GM10248 (cell line): Measurements from ENCODE around the gene TRPM2.
"Not testable (repeated sequence)": the region's sequence is repeated elsewhere in the genome, so short reads cannot be mapped to it uniquely, and the experiment has no call there.

Experiments used
- CTCF ChIA-PET: fragments of 300-600 bp; sonication (Branson Sonifier 250); formaldehyde crosslinking; extraction: SDS; loops from one replicate; lab custom pipeline; 2021; ENCODE audit warnings: antibody characterized with exemption; lab: Yijun Ruan, JAX
- POLR2A ChIA-PET: fragments of 350-650 bp; sonication (Branson Sonifier 250); formaldehyde crosslinking; extraction: SDS; loops from one replicate; lab custom pipeline; 2020; ENCODE audit warnings: antibody characterized with exemption; lab: Yijun Ruan, JAX
- DNase-seq: peaks from one replicate; pipeline ENCODE4 v3.0.0; 2012; ENCODE audit errors: extremely low spot score
- CTCF ChIP-seq: IDR thresholded peaks from 2 replicates; pipeline ENCODE4 v1.5.1; 2012; ENCODE audit warnings: mild to moderate bottlenecking, low read depth; ENCODE audit errors: extremely low read depth, missing control alignments, control extremely low read depth

The TRPM2 gene

DNA sequence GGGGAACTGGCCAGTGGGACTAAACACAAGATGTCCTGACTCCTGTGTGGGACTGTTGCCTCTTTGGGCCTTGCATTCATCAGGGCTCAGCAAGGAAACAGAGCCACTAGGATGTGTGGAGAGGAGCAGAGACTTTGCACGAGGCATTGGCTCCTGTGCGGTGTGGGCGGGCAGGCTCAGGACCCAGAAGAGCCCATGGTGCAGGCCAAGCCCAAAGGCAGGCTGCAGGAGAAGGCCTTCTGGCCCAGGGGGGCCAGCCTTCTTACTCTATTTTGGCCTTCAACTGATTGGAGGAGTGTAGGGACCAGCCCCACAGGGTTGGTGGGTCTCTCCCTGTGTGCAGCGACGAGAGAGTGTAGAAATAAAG lies 125.4 kb downstream of the TRPM2 start:
- CTCF ChIA-PET, result interaction anchor here (0.9 to 1.0 kb wide), 2 partner anchors 9 to 177 kb away, joined by 3 to 4 read pairs; no protein-coding TSS in a partner anchor
- POLR2A ChIA-PET, result no interaction called here
- no peak for TF ChIP-seq CTCF
- no peak for DNase-seq

DNA sequence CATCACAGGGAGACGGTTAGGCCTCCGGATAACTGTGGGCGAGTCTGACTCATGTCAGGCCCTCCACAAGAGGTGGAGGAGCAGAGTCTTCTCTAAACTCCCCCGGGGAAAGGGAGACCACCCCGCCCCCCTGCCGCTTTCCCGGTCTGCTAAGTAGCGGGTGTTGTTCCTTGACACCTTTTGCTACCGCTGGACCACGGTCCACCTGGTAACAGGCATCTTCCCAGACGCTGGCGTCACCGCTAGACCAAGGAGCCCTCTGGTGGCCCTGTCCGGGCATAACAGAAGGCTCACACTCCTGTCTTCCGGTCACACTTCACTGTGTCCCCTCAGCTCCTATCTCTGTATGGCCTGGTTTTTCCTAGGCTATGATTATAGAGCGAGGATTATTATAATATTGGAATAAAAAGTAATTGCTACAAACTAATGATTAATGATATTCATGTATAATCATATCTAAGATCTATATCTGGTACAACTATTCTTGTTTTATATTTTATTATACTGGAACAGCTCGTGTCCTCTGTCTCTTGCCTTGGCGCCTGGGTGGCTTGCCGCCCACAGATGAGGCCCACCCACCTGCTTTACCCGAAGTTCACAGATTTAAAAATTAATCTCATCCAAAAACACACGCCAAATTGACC lies 126.3 kb downstream of the TRPM2 start:
- ChIA-PET POLR2A (interaction anchor here (0.5 kb wide), 1 partner anchor 175 kb away, joined by 5 read pairs; no protein-coding TSS in a partner anchor), CTCF (interaction anchor here (0.7 to 1.9 kb wide), 9 partner anchors 10 to 423 kb away, joined by 3 to 9 read pairs (median 4); partner anchors contain the start of gene UBE2G2)
- TF ChIP-seq CTCF, result peak; percentile 51
- not testable (repeated sequence) for DNase-seq

DNA sequence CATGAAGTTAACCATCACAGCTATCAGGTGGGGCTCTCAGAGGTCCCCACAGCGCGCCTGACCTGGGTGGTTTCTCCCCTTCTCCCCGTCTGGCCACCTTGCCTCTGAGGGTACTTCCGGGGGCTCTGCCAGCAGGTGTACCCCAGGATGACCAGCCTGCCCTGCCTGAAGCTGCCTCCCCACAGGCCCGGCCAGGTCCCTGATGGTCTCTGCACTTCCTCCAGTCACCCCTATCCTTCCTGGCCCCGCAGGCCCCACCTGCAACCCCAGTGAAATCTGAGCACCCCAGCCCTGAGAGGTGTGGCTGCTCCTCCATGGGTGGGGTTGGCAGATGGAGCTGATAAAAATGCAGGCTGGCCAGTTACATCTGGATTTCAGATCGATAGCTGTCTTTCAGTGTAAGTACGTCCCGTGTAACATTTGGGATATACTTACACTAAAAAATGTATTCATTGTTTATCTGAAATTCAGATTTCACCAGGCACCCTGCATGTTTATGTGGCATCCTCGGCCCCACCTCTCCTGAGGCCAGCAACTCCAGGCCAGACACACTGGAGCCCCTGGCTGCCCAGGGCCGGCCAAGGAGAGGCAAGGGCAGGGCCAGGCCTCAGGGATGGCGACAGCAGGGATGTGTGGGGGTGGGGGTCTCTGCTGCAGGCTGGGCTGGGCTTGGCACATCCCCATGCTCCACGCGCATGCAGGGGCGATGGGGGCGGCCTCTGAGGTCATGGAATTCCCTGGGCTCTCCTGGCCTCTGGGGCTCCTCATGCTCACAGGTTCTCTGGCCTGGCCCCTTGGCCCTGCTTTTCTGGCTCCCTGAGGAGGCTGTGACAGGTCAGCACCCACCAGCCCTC lies 127.0 kb downstream of the TRPM2 start:
- no peak for DNase-seq
- ChIA-PET POLR2A (interaction anchor here (0.5 kb wide), 1 partner anchor 176 kb away, joined by 5 read pairs; no protein-coding TSS in a partner anchor), CTCF (interaction anchor here (0.7 to 1.9 kb wide), 10 partner anchors 10 to 424 kb away, joined by 3 to 11 read pairs (median 5); partner anchors contain the start of gene UBE2G2)
- TF ChIP-seq CTCF, result no peak

DNA sequence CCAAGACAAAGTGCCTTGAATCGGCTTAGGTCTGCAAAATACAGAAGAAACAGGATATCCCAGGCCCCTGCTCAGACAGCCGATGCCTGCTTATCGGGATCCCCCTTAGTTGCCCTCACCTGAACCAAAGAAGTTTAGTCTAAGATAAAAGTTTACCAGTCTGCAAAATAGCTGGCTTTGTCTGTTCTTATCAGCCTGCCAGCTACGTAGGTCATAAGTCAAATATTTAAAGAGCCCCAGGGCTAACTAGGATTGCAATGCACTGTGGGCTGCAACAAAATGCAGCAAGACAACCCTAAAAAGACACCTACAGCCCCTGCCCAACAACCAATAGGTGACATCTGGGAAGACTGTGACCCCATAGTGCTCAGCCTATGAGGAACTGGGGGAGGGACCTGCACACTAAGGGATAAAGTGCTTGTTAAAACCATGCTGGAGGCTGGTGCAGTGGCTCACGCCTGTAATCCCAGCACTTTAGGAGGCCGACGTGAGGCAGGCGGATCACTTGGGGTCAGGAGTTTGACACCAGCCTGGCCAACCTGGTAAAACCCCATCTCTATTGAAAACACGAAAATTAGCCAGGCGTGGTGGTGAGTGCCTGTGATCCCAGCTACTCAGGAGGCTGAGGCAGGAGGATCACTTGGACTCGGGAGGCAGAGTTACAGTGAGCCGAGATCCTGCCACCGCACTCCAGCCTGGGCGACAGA lies 129.3 kb downstream of the TRPM2 start:
- CTCF ChIA-PET, result interaction anchor here (1.4 to 1.9 kb wide), 2 partner anchors 12 to 311 kb away, joined by 5 to 11 read pairs; no protein-coding TSS in a partner anchor
- no peak for TF ChIP-seq CTCF
- DNase-seq, result no peak
- POLR2A ChIA-PET, result no interaction called here

GRCh38 chr21:44483288-44484237 lies 130.1 kb downstream of the TRPM2 start:
- no peak for DNase-seq
- ChIA-PET POLR2A (no interaction called here), CTCF (interaction anchor here (1.0 to 1.7 kb wide), 2 partner anchors 10 to 11 kb away, joined by 3 to 6 read pairs; no protein-coding TSS in a partner anchor)
- no peak for TF ChIP-seq CTCF
